GM21367 (cell line): ENCODE data around the gene RET.
"Not testable (repeated sequence)": the region's sequence is repeated elsewhere in the genome, so short reads cannot be mapped to it uniquely, and the experiment has no call there.

Source experiments
- ATAC-seq: cut with Tn5 transposase; IDR thresholded peaks from one replicate; pipeline ENCODE4 v1.9.1; 2021; ENCODE audit not compliant: unreplicated experiment

Gene RET

GRCh38 chr10:43077421-43078171 lies 727 bp downstream of the RET start:
- ATAC-seq = no peak

- ATAC-seq = no peak
Measured at GRCh38 chr10:43078175-43078985, 1.5 kb downstream of the RET start.

GRCh38 chr10:43078986-43079273 lies 2.1 kb downstream of the RET start:
- ATAC-seq = no peak

GRCh38 chr10:43079856-43080255 lies 3.0 kb downstream of the RET start:
- ATAC-seq = no peak

- no peak for ATAC-seq
Measured at GRCh38 chr10:43082087-43082486, 5.2 kb downstream of the RET start.

GRCh38 chr10:43082746-43083145 lies 5.9 kb downstream of the RET start:
- no peak for ATAC-seq

- no peak for ATAC-seq
Measured at GRCh38 chr10:43083764-43084163, 6.9 kb downstream of the RET start.

- ATAC-seq = no peak
Measured at GRCh38 chr10:43084812-43085211, 7.9 kb downstream of the RET start.

- no peak for ATAC-seq
Measured at GRCh38 chr10:43086321-43086942, 9.6 kb downstream of the RET start.

GRCh38 chr10:43089519-43089918 lies 12.7 kb downstream of the RET start:
- ATAC-seq = no peak

GRCh38 chr10:43090188-43090587 lies 13.3 kb downstream of the RET start:
- no peak for ATAC-seq

- no peak for ATAC-seq
Measured at GRCh38 chr10:43090664-43091063, 13.8 kb downstream of the RET start.

GRCh38 chr10:43091846-43092245 lies 15.0 kb downstream of the RET start:
- ATAC-seq = no peak

- ATAC-seq = no peak
Measured at GRCh38 chr10:43093423-43094076, 16.7 kb downstream of the RET start.

GRCh38 chr10:43094085-43094484 lies 17.2 kb downstream of the RET start:
- no peak for ATAC-seq

- not testable (repeated sequence) for ATAC-seq
Measured at GRCh38 chr10:43099339-43099738, 22.5 kb downstream of the RET start.

- ATAC-seq = no peak
Measured at GRCh38 chr10:43099928-43100327, 23.1 kb downstream of the RET start.

GRCh38 chr10:43100366-43100765 lies 23.5 kb downstream of the RET start:
- ATAC-seq = no peak

- no peak for ATAC-seq
Measured at GRCh38 chr10:43102063-43102828, 25.4 kb downstream of the RET start.

- peak; percentile 76 for ATAC-seq
Measured at GRCh38 chr10:43105102-43105955, 28.5 kb downstream of the RET start.
